ENCODE measurements around the gene RCAN2.

Gene RCAN2

DNA sequence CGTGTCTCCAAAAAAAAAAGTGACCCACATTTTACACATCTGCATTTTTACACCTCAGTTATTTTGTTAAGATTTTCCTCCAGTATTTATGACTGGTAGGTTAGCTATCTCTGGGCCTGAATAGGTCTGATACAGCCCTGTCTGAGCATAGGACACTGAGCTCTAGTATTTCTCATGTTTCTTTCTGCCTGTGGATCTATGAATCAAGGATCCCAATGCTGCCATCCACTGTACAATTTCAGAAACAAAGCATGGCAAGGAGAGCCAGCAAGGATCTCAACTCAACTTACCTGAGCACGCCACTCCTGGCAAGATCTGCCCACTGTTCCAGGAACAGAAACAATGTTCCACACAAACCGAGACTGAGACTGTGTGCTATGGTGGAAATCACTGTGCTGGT is 284.1 kb downstream of the RCAN2 start:
- TF ChIP-seq CSDC2 (CRISPR knock-in tag; IDR thresholded peaks at IDR 0.05) (no peak), ESRRG (CRISPR knock-in tag; IDR thresholded peaks at IDR 0.05) (no peak), OSR1 (CRISPR knock-in tag; IDR thresholded peaks at IDR 0.05) (no peak), ZFP30 (CRISPR knock-in tag; IDR thresholded peaks at IDR 0.05) (no peak), GLIS3 (CRISPR knock-in tag; IDR thresholded peaks at IDR 0.05) (no peak), PPARA (CRISPR knock-in tag; IDR thresholded peaks at IDR 0.05; ENCODE audit: borderline replicate concordance) (no peak), ZFP3 (CRISPR knock-in tag; IDR thresholded peaks at IDR 0.05) (no peak), TOX (CRISPR knock-in tag; IDR thresholded peaks at IDR 0.05; ENCODE audit: borderline replicate concordance) (no peak), POU6F1 (CRISPR knock-in tag; IDR thresholded peaks at IDR 0.05; ENCODE audit: borderline replicate concordance, low read depth) (no peak), SNAI2 (CRISPR knock-in tag; IDR thresholded peaks at IDR 0.05) (no peak), ZNF70 (CRISPR knock-in tag; IDR thresholded peaks at IDR 0.05) (no peak), RARB (CRISPR knock-in tag; IDR thresholded peaks at IDR 0.05) (no peak), CREB5 (CRISPR knock-in tag; IDR thresholded peaks at IDR 0.05; ENCODE audit: low read depth) (no peak)
- ATAC-seq: no peak

DNA sequence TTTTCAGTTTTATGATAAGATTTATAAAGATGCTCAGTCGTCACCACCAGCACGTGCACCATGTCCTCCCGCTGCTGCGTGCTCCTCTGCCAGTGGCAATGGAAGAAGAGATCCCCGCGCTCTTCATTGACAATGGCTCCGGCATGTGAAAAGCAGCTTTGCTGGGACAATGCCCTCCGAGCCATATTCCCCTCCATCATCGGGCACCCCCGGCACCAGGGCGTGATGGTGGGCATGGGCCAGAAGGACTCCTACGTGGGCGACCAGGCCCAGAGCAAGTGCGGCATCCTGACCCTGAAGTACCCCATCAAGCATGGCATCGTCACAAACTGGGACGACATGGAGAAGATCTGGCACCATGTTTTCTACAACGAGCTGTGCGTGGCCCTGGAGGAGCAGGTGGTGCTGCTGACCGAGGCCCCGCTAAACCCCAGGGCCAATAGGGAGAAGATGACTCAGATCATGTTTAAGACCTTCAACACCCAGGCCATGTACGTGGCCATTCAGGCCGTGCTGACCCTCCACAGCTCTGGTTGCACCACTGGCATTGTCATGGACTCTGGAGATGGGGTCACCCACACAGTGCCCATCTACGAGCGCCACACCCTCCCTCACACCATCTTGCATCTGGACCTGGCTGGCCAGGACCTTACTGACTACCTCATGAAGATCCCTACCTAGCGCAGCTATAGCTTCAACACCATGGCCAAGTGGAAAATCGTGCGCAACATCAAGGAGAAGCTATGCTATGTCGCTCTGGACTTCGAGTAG is 286.2 kb downstream of the RCAN2 start:
- no peak for TF ChIP-seq OSR1 (CRISPR knock-in tag; IDR thresholded peaks at IDR 0.05)
- TF ChIP-seq CSDC2 (CRISPR knock-in tag; IDR thresholded peaks at IDR 0.05): no peak
- TF ChIP-seq ZNF8 (CRISPR knock-in tag; IDR thresholded peaks at IDR 0.05): no peak
- no peak for TF ChIP-seq CREB5 (CRISPR knock-in tag; IDR thresholded peaks at IDR 0.05; ENCODE audit: low read depth)
- no peak for TF ChIP-seq ZFP30 (CRISPR knock-in tag; IDR thresholded peaks at IDR 0.05)
- TF ChIP-seq TOX (CRISPR knock-in tag; IDR thresholded peaks at IDR 0.05; ENCODE audit: borderline replicate concordance): no peak
- TF ChIP-seq, protein P1, sequence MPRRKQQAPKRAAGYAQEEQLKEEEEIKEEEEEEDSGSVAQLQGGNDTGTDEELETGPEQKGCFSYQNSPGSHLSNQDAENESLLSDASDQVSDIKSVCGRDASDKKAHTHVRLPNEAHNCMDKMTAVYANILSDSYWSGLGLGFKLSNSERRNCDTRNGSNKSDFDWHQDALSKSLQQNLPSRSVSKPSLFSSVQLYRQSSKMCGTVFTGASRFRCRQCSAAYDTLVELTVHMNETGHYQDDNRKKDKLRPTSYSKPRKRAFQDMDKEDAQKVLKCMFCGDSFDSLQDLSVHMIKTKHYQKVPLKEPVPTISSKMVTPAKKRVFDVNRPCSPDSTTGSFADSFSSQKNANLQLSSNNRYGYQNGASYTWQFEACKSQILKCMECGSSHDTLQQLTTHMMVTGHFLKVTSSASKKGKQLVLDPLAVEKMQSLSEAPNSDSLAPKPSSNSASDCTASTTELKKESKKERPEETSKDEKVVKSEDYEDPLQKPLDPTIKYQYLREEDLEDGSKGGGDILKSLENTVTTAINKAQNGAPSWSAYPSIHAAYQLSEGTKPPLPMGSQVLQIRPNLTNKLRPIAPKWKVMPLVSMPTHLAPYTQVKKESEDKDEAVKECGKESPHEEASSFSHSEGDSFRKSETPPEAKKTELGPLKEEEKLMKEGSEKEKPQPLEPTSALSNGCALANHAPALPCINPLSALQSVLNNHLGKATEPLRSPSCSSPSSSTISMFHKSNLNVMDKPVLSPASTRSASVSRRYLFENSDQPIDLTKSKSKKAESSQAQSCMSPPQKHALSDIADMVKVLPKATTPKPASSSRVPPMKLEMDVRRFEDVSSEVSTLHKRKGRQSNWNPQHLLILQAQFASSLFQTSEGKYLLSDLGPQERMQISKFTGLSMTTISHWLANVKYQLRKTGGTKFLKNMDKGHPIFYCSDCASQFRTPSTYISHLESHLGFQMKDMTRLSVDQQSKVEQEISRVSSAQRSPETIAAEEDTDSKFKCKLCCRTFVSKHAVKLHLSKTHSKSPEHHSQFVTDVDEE (CRISPR knock-in tag; IDR thresholded peaks at IDR 0.05): no peak
- TF ChIP-seq TCF4 (CRISPR knock-in tag; IDR thresholded peaks at IDR 0.05; ENCODE audit: borderline replicate concordance): no peak
- no peak for TF ChIP-seq RARB (CRISPR knock-in tag; IDR thresholded peaks at IDR 0.05)
- TF ChIP-seq PATZ1 (CRISPR knock-in tag; IDR thresholded peaks at IDR 0.05; ENCODE audit: borderline replicate concordance): no peak
- no peak for TF ChIP-seq ESRRG (CRISPR knock-in tag; IDR thresholded peaks at IDR 0.05)
- no peak for ATAC-seq

DNA sequence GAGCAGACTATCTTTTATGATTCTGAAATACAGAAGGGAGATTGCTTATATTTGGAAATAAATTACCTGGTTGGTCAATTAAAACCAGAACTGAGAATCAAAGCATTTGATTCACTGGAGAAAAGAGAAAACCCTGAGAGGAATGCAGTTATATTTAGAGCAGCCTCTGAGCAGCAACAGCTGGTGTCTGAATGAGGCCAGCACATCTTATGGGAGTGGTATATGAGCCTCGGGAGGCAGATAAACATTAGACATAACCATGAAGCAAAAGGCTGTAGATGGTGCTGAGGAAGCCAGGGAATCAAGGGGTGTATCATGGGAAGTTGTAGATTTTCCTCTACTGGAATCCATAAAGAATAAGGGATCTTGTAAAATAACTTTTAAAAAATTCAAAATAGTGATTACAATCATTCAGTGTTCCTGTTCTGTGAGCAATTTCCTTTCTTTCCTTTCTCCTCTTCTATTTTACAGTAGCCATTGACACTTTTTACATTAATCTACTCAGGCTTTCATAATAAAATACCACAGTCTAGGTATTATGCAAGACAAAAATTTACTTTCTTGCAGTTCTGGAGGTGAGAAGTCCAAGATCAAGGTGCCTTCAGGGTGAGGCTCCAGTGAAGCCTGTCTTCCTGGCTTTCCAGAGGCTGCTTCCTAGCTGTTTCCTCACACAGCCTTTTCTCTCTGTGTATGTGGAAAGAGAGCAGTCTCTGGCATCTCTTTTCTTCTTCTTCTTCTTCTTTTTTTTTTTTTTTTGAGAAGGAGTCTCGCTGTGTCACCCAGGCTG is 287.7 kb downstream of the RCAN2 start:
- no peak for ATAC-seq
- no peak for TF ChIP-seq ZFP30 (CRISPR knock-in tag; IDR thresholded peaks at IDR 0.05)
- no peak for TF ChIP-seq ISL1 (CRISPR knock-in tag; IDR thresholded peaks at IDR 0.05)
- TF ChIP-seq RARB (CRISPR knock-in tag; IDR thresholded peaks at IDR 0.05): no peak
- TF ChIP-seq ZNF70 (CRISPR knock-in tag; IDR thresholded peaks at IDR 0.05): no peak
- TF ChIP-seq OSR1 (CRISPR knock-in tag; IDR thresholded peaks at IDR 0.05): no peak
- TF ChIP-seq ZC3H10 (CRISPR knock-in tag; IDR thresholded peaks at IDR 0.05): no peak
- no peak for TF ChIP-seq ZNF8 (CRISPR knock-in tag; IDR thresholded peaks at IDR 0.05)
- TF ChIP-seq PATZ1 (CRISPR knock-in tag; IDR thresholded peaks at IDR 0.05; ENCODE audit: borderline replicate concordance): no peak
- no peak for TF ChIP-seq ZFP3 (CRISPR knock-in tag; IDR thresholded peaks at IDR 0.05)
- no peak for TF ChIP-seq BACH2 (CRISPR knock-in tag; IDR thresholded peaks at IDR 0.05; ENCODE audit: borderline replicate concordance)
- TF ChIP-seq, protein P2, sequence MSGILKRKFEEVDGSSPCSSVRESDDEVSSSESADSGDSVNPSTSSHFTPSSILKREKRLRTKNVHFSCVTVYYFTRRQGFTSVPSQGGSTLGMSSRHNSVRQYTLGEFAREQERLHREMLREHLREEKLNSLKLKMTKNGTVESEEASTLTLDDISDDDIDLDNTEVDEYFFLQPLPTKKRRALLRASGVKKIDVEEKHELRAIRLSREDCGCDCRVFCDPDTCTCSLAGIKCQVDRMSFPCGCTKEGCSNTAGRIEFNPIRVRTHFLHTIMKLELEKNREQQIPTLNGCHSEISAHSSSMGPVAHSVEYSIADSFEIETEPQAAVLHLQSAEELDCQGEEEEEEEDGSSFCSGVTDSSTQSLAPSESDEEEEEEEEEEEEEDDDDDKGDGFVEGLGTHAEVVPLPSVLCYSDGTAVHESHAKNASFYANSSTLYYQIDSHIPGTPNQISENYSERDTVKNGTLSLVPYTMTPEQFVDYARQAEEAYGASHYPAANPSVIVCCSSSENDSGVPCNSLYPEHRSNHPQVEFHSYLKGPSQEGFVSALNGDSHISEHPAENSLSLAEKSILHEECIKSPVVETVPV (CRISPR knock-in tag; IDR thresholded peaks at IDR 0.05): no peak

All from SK-N-SH treated with all-trans-retinoic acid at 6 μM for 48 hours (cell line).